Measurements from ENCODE around the gene SYT12.
A peak's percentile ranks its signal among the peaks of the same experiment; 100 is the strongest.

Gene SYT12

GRCh38 chr11:67071420-67072284 lies 48.7 kb downstream of the SYT12 start:
- peak overlapping the region; percentile 98 for H2AFZ ChIP-seq (ENCODE audit: low read length)
- no peak overlapping the region for H4K8ac ChIP-seq (ENCODE audit: low read depth, low read length)
- H2BK12ac ChIP-seq (ENCODE audit: low read length) = peak overlapping the region; percentile 94
- peak overlapping the region; percentile 87 for H2BK5ac ChIP-seq (ENCODE audit: low read length)
- H3K9me3 ChIP-seq (replicated peaks in 1 of 2; ENCODE audit: control insufficient read depth in 2 of 2, insufficient read depth in 1 of 2, low read depth in 1 of 2, low read length in 2 of 2) = no peaks in the 10 kb centered on the region
- no peak overlapping the region for H2BK120ac ChIP-seq (ENCODE audit: low read depth, low read length)
- no peaks in the 10 kb centered on the region for H3K36me3 ChIP-seq (replicated peaks in 1 of 2; ENCODE audit: control insufficient read depth in 2 of 2, insufficient read depth in 2 of 2, low read length in 2 of 2)
- no peak overlapping the region for H3K4ac ChIP-seq (ENCODE audit: low read length)
- peak overlapping the region; percentile 94 for H3K14ac ChIP-seq (ENCODE audit: low read length)
- peak; percentile 69 for DNase-seq (ENCODE audit: low spot score)
- H4K91ac ChIP-seq (ENCODE audit: low read depth, low read length, poor library complexity) = peak overlapping the region; percentile 53
- H3K4me1 ChIP-seq (ENCODE audit: control insufficient read depth in 2 of 2, insufficient read depth in 1 of 2, low read depth in 1 of 2, low read length in 2 of 2) = no peaks in the 10 kb centered on the region
- peak overlapping the region; percentile 80 for H3K23ac ChIP-seq (ENCODE audit: low read depth, low read length, poor library complexity)
- H2AK5ac ChIP-seq (ENCODE audit: low read depth, low read length) = peak overlapping the region; percentile 21
- peaks cover 0 to 28% (median 0%) of the 10 kb centered on the region in 3 experiments for H3K27me3 ChIP-seq (ENCODE audit: control insufficient read depth in 3 of 3, insufficient read depth in 3 of 3, low read depth in 1 of 3, low read length in 3 of 3)
- WGBS, 2 donors (ENCODE audit: extremely low coverage in 2 of 2, insufficient read length in 2 of 2, insufficient replicate concordance in 1 of 2) = no CpG with 5 or more reads among the region's 53 CpGs
- H2BK15ac ChIP-seq (ENCODE audit: low read length) = peak overlapping the region; percentile 67
- H3K9ac ChIP-seq (ENCODE audit: low read depth, low read length, poor library complexity) = peak overlapping the region; percentile 63
- H3K27ac ChIP-seq (replicated peaks; ENCODE audit: low read length) = no peak overlapping the region
- peak overlapping the region; percentile 95 for H3K18ac ChIP-seq (ENCODE audit: low read length)
- peak overlapping the region; percentile 37 to 73 for H3K4me3 ChIP-seq (ENCODE audit: low read length in 2 of 2)
- peak overlapping the region; percentile 76 for H3K4me2 ChIP-seq (ENCODE audit: insufficient read depth, low read length, poor library complexity, severe bottlenecking)
- H3K79me1 ChIP-seq (ENCODE audit: low read depth, low read length) = no peaks in the 10 kb centered on the region

GRCh38 chr11:67072295-67072694 lies 49.4 kb downstream of the SYT12 start:
- no peaks in the 10 kb centered on the region for H3K79me1 ChIP-seq (ENCODE audit: low read depth, low read length)
- H3K4me1 ChIP-seq (ENCODE audit: control insufficient read depth in 2 of 2, insufficient read depth in 1 of 2, low read depth in 1 of 2, low read length in 2 of 2) = no peaks in the 10 kb centered on the region
- no peaks in the 10 kb centered on the region for H3K36me3 ChIP-seq (replicated peaks in 1 of 2; ENCODE audit: control insufficient read depth in 2 of 2, insufficient read depth in 2 of 2, low read length in 2 of 2)
- no peak overlapping the region for H2BK12ac ChIP-seq (ENCODE audit: low read length)
- H3K18ac ChIP-seq (ENCODE audit: low read length) = no peak overlapping the region
- DNase-seq (ENCODE audit: low spot score) = no peak
- no peak overlapping the region for H2BK120ac ChIP-seq (ENCODE audit: low read depth, low read length)
- no peaks in the 10 kb centered on the region for H3K9me3 ChIP-seq (replicated peaks in 1 of 2; ENCODE audit: control insufficient read depth in 2 of 2, insufficient read depth in 1 of 2, low read depth in 1 of 2, low read length in 2 of 2)
- H3K4me3 ChIP-seq (ENCODE audit: low read length in 2 of 2) = no peak overlapping the region
- H2BK15ac ChIP-seq (ENCODE audit: low read length) = no peak overlapping the region
- H2AK5ac ChIP-seq (ENCODE audit: low read depth, low read length) = no peak overlapping the region
- no peak overlapping the region for H2BK5ac ChIP-seq (ENCODE audit: low read length)
- H3K4ac ChIP-seq (ENCODE audit: low read length) = no peak overlapping the region
- no peak overlapping the region for H3K4me2 ChIP-seq (ENCODE audit: insufficient read depth, low read length, poor library complexity, severe bottlenecking)
- no peak overlapping the region for H4K91ac ChIP-seq (ENCODE audit: low read depth, low read length, poor library complexity)
- no peak overlapping the region for H3K9ac ChIP-seq (ENCODE audit: low read depth, low read length, poor library complexity)
- H3K14ac ChIP-seq (ENCODE audit: low read length) = no peak overlapping the region
- WGBS, 2 donors (ENCODE audit: extremely low coverage in 2 of 2, insufficient read length in 2 of 2, insufficient replicate concordance in 1 of 2) = no CpG with 5 or more reads among the region's 11 CpGs
- H2AFZ ChIP-seq (ENCODE audit: low read length) = no peak overlapping the region
- no peak overlapping the region for H4K8ac ChIP-seq (ENCODE audit: low read depth, low read length)
- H3K27me3 ChIP-seq (ENCODE audit: control insufficient read depth in 3 of 3, insufficient read depth in 3 of 3, low read depth in 1 of 3, low read length in 3 of 3) = peaks cover 0 to 28% (median 0%) of the 10 kb centered on the region in 3 experiments
- H3K23ac ChIP-seq (ENCODE audit: low read depth, low read length, poor library complexity) = no peak overlapping the region
- no peak overlapping the region for H3K27ac ChIP-seq (replicated peaks; ENCODE audit: low read length)

GRCh38 chr11:67073908-67074307 lies 51.0 kb downstream of the SYT12 start:
- H2BK5ac ChIP-seq (ENCODE audit: low read length) = no peak overlapping the region
- no peak overlapping the region for H2AFZ ChIP-seq (ENCODE audit: low read length)
- H4K8ac ChIP-seq (ENCODE audit: low read depth, low read length) = no peak overlapping the region
- H3K4me3 ChIP-seq (ENCODE audit: low read length in 2 of 2) = no peak overlapping the region
- H3K4me1 ChIP-seq (ENCODE audit: control insufficient read depth in 2 of 2, insufficient read depth in 1 of 2, low read depth in 1 of 2, low read length in 2 of 2) = no peaks in the 10 kb centered on the region
- H2BK12ac ChIP-seq (ENCODE audit: low read length) = no peak overlapping the region
- no peaks in the 10 kb centered on the region for H3K36me3 ChIP-seq (replicated peaks in 1 of 2; ENCODE audit: control insufficient read depth in 2 of 2, insufficient read depth in 2 of 2, low read length in 2 of 2)
- no peak overlapping the region for H3K27ac ChIP-seq (replicated peaks; ENCODE audit: low read length)
- no peak overlapping the region for H4K91ac ChIP-seq (ENCODE audit: low read depth, low read length, poor library complexity)
- H3K27me3 ChIP-seq (ENCODE audit: control insufficient read depth in 3 of 3, insufficient read depth in 3 of 3, low read depth in 1 of 3, low read length in 3 of 3) = peaks cover 0 to 31% (median 0%) of the 10 kb centered on the region in 3 experiments
- no peak for DNase-seq (ENCODE audit: low spot score)
- H3K79me1 ChIP-seq (ENCODE audit: low read depth, low read length) = no peaks in the 10 kb centered on the region
- no peak overlapping the region for H3K4me2 ChIP-seq (ENCODE audit: insufficient read depth, low read length, poor library complexity, severe bottlenecking)
- H3K9ac ChIP-seq (ENCODE audit: low read depth, low read length, poor library complexity) = no peak overlapping the region
- H3K18ac ChIP-seq (ENCODE audit: low read length) = no peak overlapping the region
- H2BK15ac ChIP-seq (ENCODE audit: low read length) = no peak overlapping the region
- H3K14ac ChIP-seq (ENCODE audit: low read length) = no peak overlapping the region
- WGBS, 2 donors (ENCODE audit: extremely low coverage in 2 of 2, insufficient read length in 2 of 2, insufficient replicate concordance in 1 of 2) = no CpG with 5 or more reads among the region's 9 CpGs
- no peak overlapping the region for H2AK5ac ChIP-seq (ENCODE audit: low read depth, low read length)
- no peaks in the 10 kb centered on the region for H3K9me3 ChIP-seq (replicated peaks in 1 of 2; ENCODE audit: control insufficient read depth in 2 of 2, insufficient read depth in 1 of 2, low read depth in 1 of 2, low read length in 2 of 2)
- H3K23ac ChIP-seq (ENCODE audit: low read depth, low read length, poor library complexity) = no peak overlapping the region
- no peak overlapping the region for H3K4ac ChIP-seq (ENCODE audit: low read length)
- no peak overlapping the region for H2BK120ac ChIP-seq (ENCODE audit: low read depth, low read length)

GRCh38 chr11:67076202-67076601 lies 53.3 kb downstream of the SYT12 start:
- Histone ChIP-seq H3K4me3 (ENCODE audit: low read length in 2 of 2) (no peak overlapping the region), H2BK15ac (ENCODE audit: low read length) (no peak overlapping the region), H3K23ac (ENCODE audit: low read depth, low read length, poor library complexity) (no peak overlapping the region), H3K18ac (ENCODE audit: low read length) (no peak overlapping the region), H3K9me3 (replicated peaks in 1 of 2; ENCODE audit: control insufficient read depth in 2 of 2, insufficient read depth in 1 of 2, low read depth in 1 of 2, low read length in 2 of 2) (no peaks in the 10 kb centered on the region), H2BK5ac (ENCODE audit: low read length) (no peak overlapping the region), H4K91ac (ENCODE audit: low read depth, low read length, poor library complexity) (no peak overlapping the region), H3K36me3 (replicated peaks in 1 of 2; ENCODE audit: control insufficient read depth in 2 of 2, insufficient read depth in 2 of 2, low read length in 2 of 2) (no peaks in the 10 kb centered on the region), H2AFZ (ENCODE audit: low read length) (no peak overlapping the region), H2AK5ac (ENCODE audit: low read depth, low read length) (no peak overlapping the region), H3K4me2 (ENCODE audit: insufficient read depth, low read length, poor library complexity, severe bottlenecking) (no peak overlapping the region), H4K8ac (ENCODE audit: low read depth, low read length) (no peak overlapping the region), H3K4ac (ENCODE audit: low read length) (no peak overlapping the region), H2BK12ac (ENCODE audit: low read length) (no peak overlapping the region), H3K14ac (ENCODE audit: low read length) (no peak overlapping the region), H3K79me1 (ENCODE audit: low read depth, low read length) (no peaks in the 10 kb centered on the region), H3K27ac (replicated peaks; ENCODE audit: low read length) (no peak overlapping the region), H2BK120ac (ENCODE audit: low read depth, low read length) (no peak overlapping the region), H3K4me1 (ENCODE audit: control insufficient read depth in 2 of 2, insufficient read depth in 1 of 2, low read depth in 1 of 2, low read length in 2 of 2) (no peaks in the 10 kb centered on the region), H3K9ac (ENCODE audit: low read depth, low read length, poor library complexity) (no peak overlapping the region), H3K27me3 (ENCODE audit: control insufficient read depth in 3 of 3, insufficient read depth in 3 of 3, low read depth in 1 of 3, low read length in 3 of 3) (peaks cover 0 to 27% (median 0%) of the 10 kb centered on the region in 3 experiments)
- no peak for DNase-seq (ENCODE audit: low spot score)
- WGBS, 2 donors (ENCODE audit: extremely low coverage in 2 of 2, insufficient read length in 2 of 2, insufficient replicate concordance in 1 of 2) = no CpG with 5 or more reads among the region's 6 CpGs
